Hepatic stellate cell (primary cell): Measurements from ENCODE around the gene AGMO.

Experiments
- DNase-seq: peaks from one replicate; pipeline ENCODE4 v3.0.0; 2011; ENCODE audit warnings: low spot score

The AGMO gene

DNA sequence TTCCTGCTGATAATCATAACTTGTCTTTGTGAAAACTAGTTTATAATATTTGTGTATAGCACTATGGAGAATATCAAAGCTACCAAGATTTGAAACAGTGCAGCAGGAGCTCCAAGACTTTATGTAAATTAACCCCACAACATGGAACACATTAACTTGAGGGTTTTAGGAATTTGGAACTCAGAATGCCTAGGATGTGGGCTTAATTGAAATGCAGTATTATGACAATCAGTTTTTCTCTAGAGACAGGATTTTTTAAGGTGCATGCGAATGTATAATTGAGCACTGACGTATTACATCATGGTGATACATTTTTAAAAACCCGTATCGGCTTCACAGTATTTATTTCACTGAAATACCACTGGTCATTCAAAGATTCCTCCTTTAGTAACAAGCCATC lies 346.2 kb downstream of the AGMO start:
- no peak for DNase-seq

DNA sequence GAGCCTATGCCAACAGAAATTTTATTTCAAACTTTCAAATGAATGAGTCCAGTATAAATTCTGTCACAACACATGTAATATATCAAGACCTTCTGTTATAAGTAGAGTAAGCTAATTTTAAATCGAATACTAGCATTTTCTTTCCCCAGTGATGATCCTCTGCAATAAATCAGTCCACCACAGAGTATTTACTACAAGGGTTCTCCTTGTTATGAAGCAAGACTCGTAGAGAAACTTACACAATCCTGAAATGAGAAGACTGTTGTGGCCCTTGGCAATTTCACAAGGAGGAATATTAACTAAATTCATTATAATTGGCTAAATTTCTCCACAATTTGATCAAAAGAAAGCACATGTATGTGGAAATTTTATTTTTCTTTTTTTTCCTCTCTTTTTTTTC lies 346.8 kb downstream of the AGMO start:
- no peak for DNase-seq

DNA sequence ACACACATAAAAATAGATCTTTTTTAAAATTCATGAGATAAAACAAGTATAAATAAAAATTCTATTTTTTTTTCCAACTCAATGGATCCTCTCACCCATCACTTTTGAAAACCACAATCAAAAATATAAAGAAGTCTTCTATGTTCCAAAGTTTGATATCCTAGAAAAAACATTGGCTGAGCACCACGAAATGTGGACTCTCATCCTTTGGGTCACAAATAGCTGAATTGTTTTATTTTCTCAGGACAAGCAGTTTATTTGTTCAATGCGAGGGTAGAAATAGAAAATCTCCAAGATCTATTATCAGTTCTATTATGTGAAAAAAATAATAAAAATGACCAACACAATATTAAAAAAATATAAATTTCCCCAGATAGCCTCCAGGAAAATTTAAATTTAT lies 348.7 kb downstream of the AGMO start:
- no peak for DNase-seq

DNA sequence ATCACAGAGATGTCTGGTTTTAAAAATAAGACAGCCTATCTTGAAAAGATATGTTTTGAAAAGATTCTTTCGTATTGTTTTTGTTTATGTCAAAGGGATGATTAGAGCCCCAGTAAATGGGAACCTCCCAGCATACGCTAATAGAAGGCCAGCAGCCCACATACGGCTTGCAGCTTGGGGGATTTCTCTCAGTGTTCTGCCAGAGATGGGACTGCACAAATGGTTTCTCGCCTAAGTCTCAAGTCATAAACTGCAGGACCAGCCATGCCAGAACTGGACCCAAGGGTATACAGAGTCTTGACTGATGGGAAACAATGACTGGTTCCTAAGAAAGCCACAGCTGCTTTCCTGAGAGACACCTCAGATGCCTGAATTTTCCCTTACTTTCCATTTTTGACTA lies 352.4 kb downstream of the AGMO start:
- DNase-seq: no peak

DNA sequence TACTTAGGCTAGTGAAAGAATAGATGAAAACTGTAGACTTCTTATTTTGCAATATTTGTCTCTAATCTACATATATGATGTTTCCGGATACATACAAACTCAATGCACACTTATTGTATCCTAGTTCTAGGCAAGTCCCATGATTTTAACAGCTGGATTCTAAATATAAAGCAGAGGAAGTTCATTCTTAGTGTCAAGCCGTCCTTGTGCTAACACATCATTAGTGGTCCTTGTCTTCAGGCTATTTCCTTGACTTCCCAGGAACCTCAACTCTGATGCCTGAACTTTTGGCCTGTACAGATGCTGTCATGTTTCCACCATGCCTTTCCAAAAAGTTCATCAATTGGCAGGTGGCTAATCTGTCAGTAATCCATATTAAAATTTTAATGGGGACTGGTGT lies 357.4 kb downstream of the AGMO start:
- no peak for DNase-seq

DNA sequence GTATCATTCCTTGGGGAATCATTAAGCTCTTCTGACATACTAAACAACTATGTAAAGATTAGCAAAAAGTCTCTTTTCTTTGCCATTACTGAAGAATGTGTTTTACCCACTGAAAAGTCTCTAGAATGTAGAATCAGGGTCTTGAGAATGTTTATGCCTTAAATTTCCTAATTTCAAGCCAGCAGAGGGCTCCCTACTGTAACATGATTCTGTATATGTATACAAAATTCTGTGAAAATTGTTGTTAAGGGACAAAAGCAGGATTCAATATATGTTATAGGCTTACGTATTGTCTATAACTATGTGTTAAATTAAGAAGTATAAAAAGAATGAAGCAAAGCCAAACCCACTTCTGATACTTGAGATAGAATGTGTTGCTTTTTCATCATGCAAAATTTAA lies 362.3 kb downstream of the AGMO start:
- DNase-seq: no peak

DNA sequence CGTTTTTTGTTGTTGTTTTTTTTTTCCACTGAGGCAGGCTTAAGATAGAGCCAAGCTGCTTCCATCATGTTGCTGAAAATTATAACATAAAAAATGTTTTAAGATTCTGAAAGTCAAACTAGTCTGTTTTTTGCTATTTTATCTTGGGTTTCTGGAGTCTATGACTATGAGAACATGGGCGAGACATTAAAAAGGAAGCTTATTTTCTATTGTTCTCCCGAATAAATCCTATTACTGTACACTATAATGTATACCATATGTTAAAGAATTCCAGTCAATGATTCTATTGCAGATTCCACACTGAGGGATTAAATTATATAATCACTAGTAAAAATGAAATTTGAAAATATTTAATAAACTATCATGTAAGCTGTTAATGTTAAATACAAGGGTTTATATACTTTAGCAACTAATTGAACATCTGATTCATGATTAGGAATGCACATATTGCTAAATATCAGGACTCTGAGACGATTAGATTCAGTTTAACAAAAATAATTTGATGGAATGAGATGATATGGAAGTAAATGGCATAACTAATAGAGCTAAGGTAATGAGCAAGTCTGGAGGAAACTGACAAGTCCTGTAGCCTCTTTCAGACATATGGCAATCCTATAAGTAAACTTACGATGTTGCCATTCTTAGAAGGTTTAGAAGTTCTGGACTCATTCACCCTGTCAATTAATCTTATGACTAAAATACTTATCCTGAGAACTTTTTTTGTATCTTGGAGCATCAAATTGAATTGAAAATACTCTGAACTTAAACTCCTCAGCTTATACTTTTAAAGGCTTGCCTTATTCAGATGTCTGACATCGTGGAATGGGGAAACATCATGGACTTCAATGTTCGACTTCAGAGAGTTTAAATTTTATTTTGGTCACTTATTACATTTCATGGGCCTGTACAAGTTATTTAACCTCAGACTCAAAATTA lies 364.5 kb downstream of the AGMO start:
- DNase-seq: no peak

DNA sequence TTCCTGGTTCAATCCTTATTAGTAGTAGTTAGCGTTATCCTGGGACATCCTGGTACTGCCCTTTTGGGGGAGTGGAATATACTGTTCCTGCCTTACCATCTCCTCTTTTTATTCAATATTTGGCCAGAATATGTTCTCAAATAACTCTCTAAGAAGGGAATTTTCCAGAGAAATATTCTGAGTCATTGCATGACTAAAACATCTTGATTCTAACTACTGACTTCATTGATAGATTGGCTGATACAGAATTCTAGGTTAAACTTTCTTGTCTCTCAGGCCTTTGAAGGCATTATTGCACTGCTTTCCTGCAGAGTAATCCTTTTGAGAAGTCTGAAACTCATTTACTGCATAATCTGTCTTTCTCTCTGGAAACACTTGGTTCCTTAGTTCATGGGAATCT lies 383.8 kb downstream of the AGMO start:
- DNase-seq: no peak

DNA sequence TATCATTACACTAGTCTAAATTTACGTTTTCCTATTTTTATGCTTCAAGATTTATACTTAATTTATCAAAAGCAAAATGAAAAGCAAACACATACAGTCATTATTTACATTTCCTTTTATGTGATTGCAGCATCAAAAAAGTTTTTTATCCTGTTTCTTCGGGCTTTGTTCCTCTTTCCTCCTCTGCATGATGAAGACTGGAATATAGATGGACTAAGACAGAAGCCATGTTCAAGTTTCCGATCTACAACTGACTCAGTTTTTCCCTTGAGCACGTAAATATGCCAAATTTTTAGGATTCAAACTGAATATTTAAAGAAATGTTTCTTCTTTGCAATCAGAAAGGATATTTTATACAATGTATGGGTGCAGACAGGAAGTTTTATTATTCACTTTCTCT lies 385.7 kb downstream of the AGMO start:
- DNase-seq: no peak

DNA sequence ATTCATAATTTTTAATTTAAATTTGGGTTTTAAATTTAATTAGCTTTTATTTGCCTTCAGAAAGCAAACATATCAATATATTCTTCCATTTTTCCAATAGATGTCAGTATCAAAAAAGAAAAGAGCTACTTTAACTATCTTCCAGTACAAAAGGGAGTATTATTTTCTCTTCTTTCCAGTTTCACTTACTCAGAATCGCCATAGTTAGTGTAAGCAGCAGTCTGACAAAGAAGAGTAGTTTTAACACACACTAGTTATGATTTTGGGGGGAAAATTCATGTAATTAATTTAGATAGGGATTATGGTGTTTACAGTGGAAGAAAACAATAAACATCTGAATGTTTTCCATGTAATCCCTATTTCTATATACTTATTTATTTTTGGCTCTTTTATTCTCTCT lies 386.7 kb downstream of the AGMO start:
- DNase-seq: no peak

DNA sequence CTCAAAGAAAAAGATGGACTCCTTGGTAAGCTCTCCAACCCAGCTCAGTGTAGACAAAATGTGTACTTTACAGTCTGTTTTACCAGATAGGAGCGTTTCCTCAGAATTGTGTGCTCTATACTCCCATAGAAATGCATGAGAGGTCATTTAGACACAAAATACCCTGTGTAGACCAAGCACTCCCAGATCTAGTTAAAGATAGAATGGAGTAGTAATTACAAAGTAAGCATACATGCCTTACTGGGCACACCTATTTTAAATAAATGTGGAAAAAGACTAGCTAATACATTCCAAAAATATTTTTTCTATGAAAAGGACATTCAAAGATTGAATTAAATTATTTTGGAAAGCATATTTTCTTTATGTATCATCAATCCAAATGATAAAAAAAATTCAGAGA lies 387.3 kb downstream of the AGMO start:
- no peak for DNase-seq

DNA sequence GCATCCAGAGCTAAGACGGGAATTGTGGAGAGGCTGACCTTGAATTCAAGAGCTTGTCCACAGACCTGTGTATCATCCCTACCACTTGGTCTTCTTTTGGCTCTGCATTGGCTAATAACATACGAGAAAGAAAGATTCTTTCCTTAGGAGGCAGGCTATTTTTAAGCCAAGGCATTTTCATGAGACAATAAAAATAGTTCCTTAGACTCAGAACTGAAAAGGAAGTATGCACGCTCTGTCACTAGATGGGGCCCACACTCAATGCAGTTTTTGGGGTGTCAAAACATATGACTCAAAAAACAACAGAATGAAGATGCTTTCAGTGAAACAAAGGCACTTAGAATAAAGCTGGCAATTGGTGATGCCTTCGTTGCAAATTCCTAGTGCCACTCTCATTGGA lies 393.3 kb downstream of the AGMO start:
- DNase-seq: no peak

DNA sequence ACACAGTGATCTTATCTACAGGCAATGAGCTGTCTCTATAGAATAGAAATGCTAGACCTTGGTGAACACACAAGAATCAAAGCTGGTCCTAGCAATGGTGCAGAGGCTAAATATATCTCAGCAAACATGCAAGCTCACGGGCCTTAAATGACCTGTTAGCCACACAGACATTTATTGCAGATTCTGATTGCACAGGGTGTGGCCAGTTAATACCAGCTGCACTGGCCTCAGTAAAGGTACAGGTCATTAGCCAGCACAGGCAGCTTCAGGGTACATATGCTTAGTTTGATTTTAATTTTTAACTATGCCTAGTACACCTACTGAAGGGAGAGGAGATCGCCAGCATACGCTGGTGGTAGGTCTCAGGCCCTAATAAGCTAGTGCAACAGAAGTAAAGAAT lies 393.9 kb downstream of the AGMO start:
- DNase-seq: no peak

DNA sequence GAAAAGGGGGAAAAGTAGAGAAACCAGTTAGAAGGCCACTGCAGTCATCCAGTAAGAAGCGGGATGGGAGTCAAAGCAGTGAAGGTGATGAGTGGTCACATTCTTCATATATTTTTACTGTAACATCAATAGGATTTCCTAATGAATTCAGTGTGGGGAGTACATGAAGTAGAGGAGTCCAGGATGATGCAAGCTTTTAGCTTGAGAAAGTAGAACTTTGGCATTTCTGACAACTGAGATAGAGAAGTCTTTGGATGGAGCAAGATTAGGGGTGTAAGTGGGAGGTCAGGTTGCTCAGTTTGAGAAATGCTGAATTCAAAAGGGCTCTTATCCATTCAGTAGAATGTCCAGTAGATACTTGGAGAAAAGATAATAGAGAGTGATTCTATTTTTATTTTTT lies 395.2 kb downstream of the AGMO start:
- no peak for DNase-seq

DNA sequence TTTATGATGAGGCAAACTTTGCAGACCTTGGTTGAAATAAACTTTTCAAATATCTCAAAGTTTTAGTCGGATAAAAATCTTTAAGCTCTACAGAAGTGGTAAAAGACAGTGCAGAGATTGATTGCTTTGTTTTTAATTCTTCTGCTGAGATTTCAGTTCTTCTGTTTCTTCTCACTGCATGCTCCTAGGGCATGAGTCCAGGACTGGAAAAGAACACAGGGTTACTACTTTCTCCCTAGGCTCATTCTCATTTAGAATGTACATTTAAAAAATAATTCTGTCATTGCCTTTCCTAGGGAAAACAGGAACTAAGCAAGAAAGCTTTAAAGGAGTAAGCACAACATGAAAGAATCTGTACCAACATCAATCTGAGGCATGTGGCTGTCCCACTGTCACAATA lies 402.6 kb downstream of the AGMO start:
- no peak for DNase-seq

DNA sequence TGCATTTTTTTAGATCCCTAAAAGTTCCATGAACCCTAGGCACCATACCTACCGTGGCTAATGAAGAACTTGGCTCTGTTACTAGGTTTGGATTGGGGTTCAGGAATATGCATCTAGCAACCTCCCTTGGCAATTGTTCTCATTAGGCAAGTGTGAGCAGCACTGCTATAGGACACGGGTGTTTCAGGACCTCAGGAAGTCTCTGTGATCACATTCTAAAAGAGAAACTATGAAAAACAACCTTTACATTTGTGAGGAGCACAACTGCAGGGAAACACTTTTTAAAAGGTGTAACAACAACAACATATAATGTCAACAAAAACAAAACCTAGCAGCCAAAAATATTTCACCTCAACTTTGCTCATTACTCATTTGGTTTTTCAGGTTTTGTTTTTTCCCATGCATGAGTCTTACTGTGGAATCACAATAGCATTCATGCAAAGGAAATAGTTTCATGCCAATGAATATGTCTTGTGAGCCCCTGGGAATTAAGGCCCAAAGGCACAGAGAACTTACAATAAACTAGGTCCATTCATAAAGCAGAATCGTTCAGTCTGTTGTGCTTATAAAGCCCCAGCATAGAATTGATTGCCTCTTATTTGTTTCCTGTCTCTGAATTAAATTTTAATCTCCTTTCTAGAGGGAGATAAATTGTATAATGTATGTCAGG lies 403.5 kb downstream of the AGMO start:
- DNase-seq: no peak
